Nephron progenitor cell (in vitro differentiated cells): ENCODE measurements around the gene TTC39C.

Experiments
- DNase-seq: peaks from one replicate; pipeline ENCODE4 v3.0.0; 2021
- H3K27ac Mint-ChIP-seq: 2 replicates; pipeline ENCODE4 v1.8.0; 2021; ENCODE audit warnings: mild to moderate bottlenecking, moderate library complexity, mixed read lengths
- H3K27me3 Mint-ChIP-seq: 2 replicates; pipeline ENCODE4 v1.8.0; 2021; ENCODE audit warnings: mild to moderate bottlenecking, low read depth, mixed read lengths; ENCODE audit not compliant: poor library complexity
- H3K36me3 Mint-ChIP-seq: 2 replicates; pipeline ENCODE4 v1.8.0; 2021; ENCODE audit warnings: low read depth, mixed read lengths
- H3K4me1 Mint-ChIP-seq: 2 replicates; pipeline ENCODE4 v1.8.0; 2021; ENCODE audit warnings: mixed read lengths
- H3K4me3 Mint-ChIP-seq: 2 replicates; pipeline ENCODE4 v1.8.0; 2021; ENCODE audit warnings: mild to moderate bottlenecking, moderate library complexity, mixed read lengths
- H3K9me3 Mint-ChIP-seq: 2 replicates; pipeline ENCODE4 v1.8.0; 2021; ENCODE audit warnings: mild to moderate bottlenecking, moderate library complexity, mixed read lengths
- TF ChIP-seq, protein P1 (sequence below): fragments of 200-600 bp; sonication (generic); IDR thresholded peaks from 2 replicates; pipeline ENCODE4 v1.5.0; 2021; ENCODE audit warnings: antibody characterized with exemption

TTC39C gene

DNA sequence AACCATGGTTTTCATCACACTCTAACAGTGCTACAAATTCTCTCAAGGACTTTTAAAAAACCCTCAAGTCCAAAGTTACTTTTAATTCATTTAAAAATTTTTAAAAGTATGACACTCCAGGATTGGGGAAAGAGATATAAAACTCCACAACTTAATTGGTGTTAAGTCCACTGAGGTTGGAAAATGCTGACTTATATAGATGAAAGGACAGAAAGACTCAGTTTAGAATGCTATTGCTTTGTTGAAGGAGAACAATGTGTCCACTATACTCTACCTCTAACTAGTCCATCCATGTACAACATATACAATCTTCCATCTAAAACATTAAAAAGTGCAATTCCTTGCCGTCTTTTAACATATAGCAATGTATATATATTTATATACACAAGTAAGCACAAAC lies 165.5 kb downstream of the TTC39C start:
- H3K27me3 Mint-ChIP-seq, result no peaks in the 10 kb centered on the region
- DNase-seq, result no peak
- peaks cover 37% of the 10 kb centered on the region for H3K36me3 Mint-ChIP-seq
- no peak overlapping the region for H3K27ac Mint-ChIP-seq
- peaks cover 4% of the 10 kb centered on the region for H3K4me1 Mint-ChIP-seq
- no peaks in the 10 kb centered on the region for H3K9me3 Mint-ChIP-seq
- no peak overlapping the region for H3K4me3 Mint-ChIP-seq
- TF ChIP-seq, protein P1, sequence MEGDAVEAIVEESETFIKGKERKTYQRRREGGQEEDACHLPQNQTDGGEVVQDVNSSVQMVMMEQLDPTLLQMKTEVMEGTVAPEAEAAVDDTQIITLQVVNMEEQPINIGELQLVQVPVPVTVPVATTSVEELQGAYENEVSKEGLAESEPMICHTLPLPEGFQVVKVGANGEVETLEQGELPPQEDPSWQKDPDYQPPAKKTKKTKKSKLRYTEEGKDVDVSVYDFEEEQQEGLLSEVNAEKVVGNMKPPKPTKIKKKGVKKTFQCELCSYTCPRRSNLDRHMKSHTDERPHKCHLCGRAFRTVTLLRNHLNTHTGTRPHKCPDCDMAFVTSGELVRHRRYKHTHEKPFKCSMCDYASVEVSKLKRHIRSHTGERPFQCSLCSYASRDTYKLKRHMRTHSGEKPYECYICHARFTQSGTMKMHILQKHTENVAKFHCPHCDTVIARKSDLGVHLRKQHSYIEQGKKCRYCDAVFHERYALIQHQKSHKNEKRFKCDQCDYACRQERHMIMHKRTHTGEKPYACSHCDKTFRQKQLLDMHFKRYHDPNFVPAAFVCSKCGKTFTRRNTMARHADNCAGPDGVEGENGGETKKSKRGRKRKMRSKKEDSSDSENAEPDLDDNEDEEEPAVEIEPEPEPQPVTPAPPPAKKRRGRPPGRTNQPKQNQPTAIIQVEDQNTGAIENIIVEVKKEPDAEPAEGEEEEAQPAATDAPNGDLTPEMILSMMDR, result no peak

DNA sequence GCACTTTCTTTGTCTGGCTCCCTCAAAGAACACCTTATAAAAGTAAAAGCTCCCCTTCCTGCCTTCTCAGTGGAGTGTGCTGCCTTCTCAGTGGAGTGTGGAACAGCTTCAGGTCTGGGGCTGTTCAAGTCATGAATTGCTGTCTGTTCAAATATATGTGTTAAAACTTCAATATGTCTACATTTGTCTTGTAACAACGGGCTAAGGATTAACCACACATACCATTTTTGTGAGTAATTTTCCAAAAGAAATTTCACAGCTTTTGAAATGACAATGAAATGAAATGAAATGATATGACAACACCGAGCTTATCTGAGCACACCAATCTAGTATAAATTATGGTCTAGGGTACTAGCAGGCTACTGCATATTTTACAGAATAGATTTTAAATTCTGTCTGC lies 167.3 kb downstream of the TTC39C start:
- TF ChIP-seq, protein P1, result no peak
- Mint-ChIP-seq H3K27ac (peak overlapping the region; percentile 64), H3K4me1 (peaks cover 4% of the 10 kb centered on the region), H3K27me3 (no peaks in the 10 kb centered on the region), H3K4me3 (no peak overlapping the region), H3K36me3 (peaks cover 27% of the 10 kb centered on the region), H3K9me3 (no peaks in the 10 kb centered on the region)
- DNase-seq, result no peak
